H1 (cell line): Measurements from ENCODE around the gene ARHGAP8. TPM values are rescaled to one million over a fixed set of nuclear protein-coding genes. Genes with fewer than 3 reads are reported as not detected.

ENCODE experiments used
- CTCF ChIA-PET: fragments of 300-600 bp; sonication (Branson Sonifier 250); formaldehyde crosslinking; loops from one replicate; lab custom pipeline; 2021; ENCODE audit not compliant: partially characterized antibody; lab: Charles Lee
- POLR2A ChIA-PET: fragments of 300-600 bp; sonication (Branson Sonifier 250); formaldehyde crosslinking; loops from one replicate; lab custom pipeline; 2021; ENCODE audit warnings: inconsistent platforms; ENCODE audit not compliant: partially characterized antibody; lab: Charles Lee
- DNase-seq, 2 experiments: peaks; one replicate each; pipeline versions ENCODE4 v3.0.0 to v3.0.0-alpha.2; 2010 to 2022; ENCODE audit warnings: low spot score in 2 of 2, low read depth in 1 of 2, mixed read lengths in 1 of 2
- FAIRE-seq: peaks from 2 replicates; lab custom pipeline; 2011; peaks lifted over from hg19 to GRCh38; lab: Jason Lieb, UNC
- H2AFZ ChIP-seq: 2 replicates; pipeline ENCODE4 v1.8.1; 2012; ENCODE audit warnings: low read length, inconsistent platforms
- H2AK5ac ChIP-seq: 2 replicates; pipeline ENCODE4 v1.6.1; 2013; ENCODE audit warnings: low read depth, low read length
- H2BK120ac ChIP-seq: replicated peaks from 2 replicates; pipeline ENCODE3; 2013; ENCODE audit warnings: low read depth, low read length, inconsistent platforms
- H2BK12ac ChIP-seq: 2 replicates; pipeline ENCODE4 v1.6.1; 2013; ENCODE audit warnings: low read depth, low read length
- H2BK15ac ChIP-seq: 2 replicates; pipeline ENCODE4 v1.6.1; 2013; ENCODE audit warnings: low read length
- H2BK20ac ChIP-seq: 2 replicates; pipeline ENCODE4 v1.6.1; 2013; ENCODE audit warnings: low read length
- H2BK5ac ChIP-seq: 2 replicates; pipeline ENCODE4 v1.6.1; 2013; ENCODE audit warnings: low read depth, low read length
- H3K14ac ChIP-seq: 2 replicates; pipeline ENCODE4 v1.6.1; 2013; ENCODE audit warnings: inconsistent platforms; ENCODE audit not compliant: insufficient read length
- H3K18ac ChIP-seq: 2 replicates; pipeline ENCODE4 v1.6.1; 2013; ENCODE audit warnings: low read length; ENCODE audit errors: extremely low read depth
- H3K23ac ChIP-seq: 2 replicates; pipeline ENCODE4 v1.6.1; 2013; ENCODE audit warnings: inconsistent platforms; ENCODE audit not compliant: insufficient read length
- H3K23me2 ChIP-seq: 2 replicates; pipeline ENCODE4 v1.6.1; 2013; ENCODE audit warnings: low read depth, low read length
- H3K27ac ChIP-seq: 2 replicates; pipeline ENCODE4 v1.6.1; 2011; ENCODE audit warnings: low read depth, low read length, inconsistent platforms
- H3K27me3 ChIP-seq, 4 experiments: replicated peaks in 1 of 4; 1 replicate in 1 of 4; 2 replicates in 3 of 4; pipeline versions ENCODE4 v1.6.1 to v1.8.1; 2011 to 2013; ENCODE audit warnings: low read length in 3 of 4, mild to moderate bottlenecking in 3 of 4, inconsistent platforms in 2 of 4, mixed read lengths in 2 of 4, moderate library complexity in 1 of 4; ENCODE audit not compliant: control insufficient read depth in 3 of 4, insufficient read depth in 3 of 4; ENCODE audit errors: extremely low read depth in 1 of 4
- H3K36me3 ChIP-seq, 4 experiments: 2 replicates each; pipeline versions ENCODE4 v1.6.1 to v1.8.1; 2011 to 2013; ENCODE audit warnings: mild to moderate bottlenecking in 4 of 4, low read length in 3 of 4, moderate library complexity in 2 of 4, control low read depth in 1 of 4, inconsistent platforms in 1 of 4; ENCODE audit not compliant: insufficient read depth in 4 of 4, control insufficient read depth in 2 of 4
- H3K4ac ChIP-seq: replicated peaks from 2 replicates; pipeline ENCODE3; 2013; ENCODE audit warnings: low read length, low read depth, mixed read lengths, inconsistent platforms; ENCODE audit not compliant: insufficient read length
- H3K4me1 ChIP-seq, 4 experiments: replicated peaks in 1 of 4; 1 replicate in 1 of 4; 2 replicates in 3 of 4; pipeline versions ENCODE4 v1.6.1 to v1.8.1; 2011 to 2013; ENCODE audit warnings: low read length in 3 of 4, inconsistent platforms in 2 of 4, mixed read lengths in 1 of 4; ENCODE audit not compliant: insufficient read depth in 4 of 4, control insufficient read depth in 3 of 4
- H3K4me2 ChIP-seq, 2 experiments: 2 replicates each; pipeline versions ENCODE4 v1.6.1 to v1.8.1; 2011 to 2013; ENCODE audit warnings: low read depth in 2 of 2, low read length in 2 of 2, control low read depth in 1 of 2, inconsistent platforms in 1 of 2, mild to moderate bottlenecking in 1 of 2; ENCODE audit not compliant: insufficient read depth in 1 of 2
- H3K4me3 ChIP-seq, 4 experiments: fragments of 200-600, 300-600 bp in 1 of 4; sonication (generic), shearing (Covaris generic), sonication (Bioruptor Twin) in 1 of 4; 2 replicates each; pipeline versions ENCODE4 v1.5.1 to v1.8.1; 2011 to 2016; ENCODE audit warnings: low read length in 4 of 4, low read depth in 3 of 4, control low read depth in 2 of 4, inconsistent platforms in 2 of 4, mild to moderate bottlenecking in 2 of 4, mixed read lengths in 1 of 4, moderate library complexity in 1 of 4; ENCODE audit not compliant: insufficient read depth in 2 of 4; ENCODE audit errors: extremely low read depth in 1 of 4
- H3K56ac ChIP-seq: replicated peaks from 2 replicates; pipeline ENCODE3; 2013; ENCODE audit warnings: low read depth, mild to moderate bottlenecking, mixed read lengths, low read length, inconsistent platforms; ENCODE audit not compliant: insufficient read length
- H3K79me1 ChIP-seq: 2 replicates; pipeline ENCODE4 v1.6.1; 2013; ENCODE audit warnings: low read depth, low read length, control low read depth
- H3K79me2 ChIP-seq, 2 experiments: 2 replicates each; pipeline versions ENCODE4 v1.6.1 to v1.8.1; 2012 to 2013; ENCODE audit warnings: low read length in 2 of 2, mild to moderate bottlenecking in 2 of 2, inconsistent platforms in 1 of 2; ENCODE audit not compliant: insufficient read depth in 2 of 2, control insufficient read depth in 1 of 2
- H3K9ac ChIP-seq, 4 experiments: replicated peaks in 1 of 4; 1 replicate in 1 of 4; 2 replicates in 3 of 4; pipeline versions ENCODE4 v1.6.1 to v1.8.1; 2011 to 2013; ENCODE audit warnings: low read depth in 3 of 4, low read length in 3 of 4, control low read depth in 2 of 4, mild to moderate bottlenecking in 2 of 4, moderate library complexity in 2 of 4, inconsistent platforms in 1 of 4; ENCODE audit errors: extremely low read depth in 1 of 4
- H3K9me3 ChIP-seq, 2 experiments: 2 replicates each; pipeline versions ENCODE4 v1.6.1 to v1.8.1; 2012 to 2013; ENCODE audit warnings: mild to moderate bottlenecking in 2 of 2, moderate library complexity in 2 of 2, control low read depth in 1 of 2, inconsistent platforms in 1 of 2, low read depth in 1 of 2, low read length in 1 of 2, mixed read lengths in 1 of 2; ENCODE audit not compliant: insufficient read depth in 2 of 2
- H4K20me1 ChIP-seq, 2 experiments: replicated peaks in 1 of 2; 2 replicates each; pipeline versions ENCODE3 to v1.8.1; 2011 to 2013; ENCODE audit warnings: inconsistent platforms in 2 of 2, low read length in 2 of 2, mild to moderate bottlenecking in 1 of 2; ENCODE audit not compliant: insufficient read depth in 2 of 2, control insufficient read depth in 1 of 2
- H4K5ac ChIP-seq: 2 replicates; pipeline ENCODE4 v1.6.1; 2013; ENCODE audit warnings: low read length, low read depth, mixed read lengths, inconsistent platforms; ENCODE audit not compliant: insufficient read length
- H4K8ac ChIP-seq: 2 replicates; pipeline ENCODE4 v1.8.0; 2013; ENCODE audit warnings: mild to moderate bottlenecking, moderate library complexity, low read length, inconsistent platforms; ENCODE audit not compliant: insufficient read depth; ENCODE audit errors: extremely low read depth
- H4K91ac ChIP-seq: replicated peaks from 2 replicates; pipeline ENCODE3; 2013; ENCODE audit warnings: low read length, mixed read lengths, inconsistent platforms; ENCODE audit not compliant: insufficient read length
- ASH2L ChIP-seq: fragments of 200-600, 300-600 bp; sonication (generic); IDR thresholded peaks from one replicate; pipeline ENCODE4 v1.7.1; 2017; ENCODE audit warnings: low read length
- BACH1 ChIP-seq: IDR thresholded peaks from 2 replicates; pipeline ENCODE4 v1.6.1; 2012; ENCODE audit warnings: low read length, improper control_type of control experiment
- BRCA1 ChIP-seq: IDR thresholded peaks from 2 replicates; pipeline ENCODE4 v1.6.1; 2012; ENCODE audit warnings: low read depth, low read length, improper control_type of control experiment
- CBX5 ChIP-seq: fragments of 300-800, 300-1000 bp; sonication (generic); IDR thresholded peaks from 2 replicates; pipeline ENCODE4 v1.7.1; 2016; ENCODE audit warnings: antibody characterized with exemption, low read length, low read depth
- KDM4A ChIP-seq: IDR thresholded peaks from one replicate; pipeline ENCODE4 v1.7.1; 2012; ENCODE audit warnings: low read depth, mild to moderate bottlenecking, moderate library complexity, low read length, inconsistent platforms; ENCODE audit not compliant: severe bottlenecking
- KDM5A ChIP-seq: fragments of 200-600 bp; IDR thresholded peaks from 2 replicates; pipeline ENCODE4 v1.7.1; 2012; ENCODE audit warnings: mild to moderate bottlenecking, low read length, inconsistent platforms, mixed read lengths
- MAX ChIP-seq: IDR thresholded peaks from 2 replicates; pipeline ENCODE4 v1.6.1; 2012; ENCODE audit warnings: inconsistent platforms
- RAD21 ChIP-seq, 2 experiments: IDR thresholded peaks in 1 of 2; conservative IDR thresholded peaks in 1 of 2; 2 replicates each; pipeline ENCODE4 v1.6.1; 2011; ENCODE audit warnings: low read depth in 2 of 2, low read length in 2 of 2, improper control_type of control experiment in 1 of 2, inconsistent platforms in 1 of 2, mild to moderate bottlenecking in 1 of 2, moderate library complexity in 1 of 2
- SAP30 ChIP-seq: fragments of 300-600 bp; sonication (generic); IDR thresholded peaks from 2 replicates; pipeline ENCODE4 v1.7.1; 2012; ENCODE audit warnings: low read length, moderate library complexity, mild to moderate bottlenecking, inconsistent platforms; ENCODE audit not compliant: insufficient read depth, insufficient replicate concordance
- SUZ12 ChIP-seq: fragments of 200-600 bp; sonication (generic); IDR thresholded peaks from 2 replicates; pipeline ENCODE4 v1.6.1; 2012; ENCODE audit warnings: mild to moderate bottlenecking, inconsistent platforms, low read length, moderate library complexity, mixed read lengths
- TAF7 ChIP-seq: optimal IDR thresholded peaks from 2 replicates; pipeline ENCODE3; 2011; ENCODE audit warnings: low read depth, mild to moderate bottlenecking, inconsistent platforms, low read length, moderate library complexity, borderline replicate concordance
- TCF12 ChIP-seq: IDR thresholded peaks from 2 replicates; pipeline ENCODE4 v1.6.1; 2011; ENCODE audit warnings: low read depth, mild to moderate bottlenecking, low read length
- TEAD4 ChIP-seq: IDR thresholded peaks from 2 replicates; pipeline ENCODE4 v1.6.1; 2012; ENCODE audit warnings: low read depth, low read length, inconsistent platforms, mixed read lengths
- WGBS, 2 experiments: shearing (Covaris generic) in 1 of 2; methylation state at CpG; one replicate each; pipeline versions ENCODE4 v1.1.6 to v1.1.7; 2013 to 2015; ENCODE audit warnings: low lambda C conversion rate in 2 of 2, mixed read lengths in 2 of 2, inconsistent platforms in 1 of 2, low coverage in 1 of 2, missing lambda C conversion rate in 1 of 2; ENCODE audit not compliant: insufficient replicate concordance in 2 of 2, insufficient coverage in 1 of 2, insufficient read length in 1 of 2; ENCODE audit errors: extremely low coverage in 1 of 2, missing lambda C conversion rate in 1 of 2; 5-methylcytosine and 5-hydroxymethylcytosine counted together
- polyA plus RNA-seq, 7 experiments: library from polyadenylated mRNA; depleted of rRNA in 3 of 7; stranded (reverse) in 5 of 7; unstranded in 2 of 7; fragments of >200 nt in 5 of 7; fragments of 200-250 nt in 2 of 7; gene quantifications; 1 replicate in 5 of 7; 2 replicates in 1 of 7; 4 replicates in 1 of 7; pipeline versions ENCODE4 v1.2.1 to v1.2.3, GENCODE V29; 2011 to 2013; ENCODE audit warnings: missing spikeins in 2 of 7, mixed read lengths in 2 of 7
- total RNA-seq: library from RNA; stranded (reverse); fragmentation: NEBNext Ultra II Directional; extraction: Animal tissue kit (Norgen Biotek cat#: 25700); gene quantifications from 2 replicates; pipeline ENCODE4 v1.2.1, GENCODE V29; 2021

The ARHGAP8 gene
- total and polyA plus RNA-seq, 2 of the 8 experiments (the other 6 are each of a cell fraction or from before 2014, with no cell fraction given), result 35.6 to 47.7 TPM

GRCh38 chr22:44816141-44816540 is 63.8 kb downstream of the ARHGAP8 start:
- Histone ChIP-seq H3K23me2 (0 out of 2 replicates have a peak, but pooled peaks cover 2% of the 10 kb centered on the region), H3K79me2 (no peaks in the 10 kb centered on the region), H4K5ac (no peak overlapping the region), H3K9me3 (no peaks in the 10 kb centered on the region), H3K18ac (no peak overlapping the region), H3K79me1 (no peaks in the 10 kb centered on the region), H4K8ac (no peak overlapping the region; the same call in 1 of the 2 replicates), H2BK120ac (no peak overlapping the region), H3K14ac (no peak overlapping the region), H2BK15ac (no peak overlapping the region), H3K4ac (no peak overlapping the region), H3K4me3 (no peak overlapping the region), H2AK5ac (no peak overlapping the region), H2BK12ac (no peak overlapping the region), H3K4me2 (no peak overlapping the region), H3K36me3 (no peaks in the 10 kb centered on the region; a peak in 2 of 8 replicates), H3K56ac (no peak overlapping the region), H2AFZ (no peak overlapping the region), H3K4me1 (peaks cover 0 to 10% (median 7%) of the 10 kb centered on the region in 4 experiments; a peak in 6 of 7 replicates), H4K91ac (no peak overlapping the region), H2BK5ac (no peak overlapping the region), H4K20me1 (peaks cover 0 to 4% of the 10 kb centered on the region in 2 experiments), H2BK20ac (no peak overlapping the region), H3K9ac (no peak overlapping the region), H3K27ac (no peak overlapping the region), H3K23ac (no peak overlapping the region), H3K27me3 (no peaks in the 10 kb centered on the region)
- no peak for FAIRE-seq
- CTCF ChIA-PET, result interaction anchor here (0.6 to 1.9 kb wide), 6 partner anchors 10 to 38 kb away, joined by 3 to 6 read pairs (median 4); no protein-coding TSS in a partner anchor
- TF ChIP-seq SAP30 (no peak), TEAD4 (no peak), KDM4A (no peak), CBX5 (no peak), RAD21 (IDR thresholded peaks at IDR 0.05 in 1 of 2, conservative IDR thresholded peaks at IDR 0.05 in 1 of 2; ENCODE audit: low read depth in 2 of 2, low read length in 2 of 2) (no peak), BRCA1 (no peak), SUZ12 (no peak), TAF7 (no peak), BACH1 (no peak), MAX (no peak), KDM5A (no peak), ASH2L (no peak), TCF12 (no peak)
- no peak for DNase-seq
- POLR2A ChIA-PET, result interaction anchor here (0.6 to 1.5 kb wide), 4 partner anchors 9 to 358 kb away, joined by 3 to 5 read pairs (median 3); partner anchors contain the start of gene NUP50
- WGBS, 2 experiments, result 88% methylated on average over 11 of the region's 11 CpGs; no CpG with 5 or more reads in 1 of the 2 experiments
